Measurements from ENCODE around the gene LSM4.

DNA sequence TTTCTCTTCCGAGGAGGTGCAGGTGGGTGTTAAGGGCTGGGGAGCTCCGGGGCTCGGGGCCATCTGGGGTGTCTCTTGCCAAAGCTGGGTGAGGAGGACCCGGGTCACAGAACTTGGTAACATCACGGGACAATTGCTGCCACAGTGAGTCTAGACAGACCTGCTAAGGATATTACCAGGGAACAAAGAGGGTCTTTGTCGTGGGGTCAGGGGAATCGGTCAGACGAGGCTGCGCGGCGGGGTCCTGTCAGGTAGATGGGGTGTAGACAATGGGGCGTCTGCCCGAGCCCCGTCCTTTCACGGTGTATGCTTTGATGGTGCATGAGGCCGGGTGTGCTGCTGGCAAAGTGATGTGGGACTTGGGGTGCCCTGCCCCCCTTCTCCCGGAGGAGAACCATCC, 25.3 kb upstream of the LSM4 start:
- TF ChIP-seq, protein P1, sequence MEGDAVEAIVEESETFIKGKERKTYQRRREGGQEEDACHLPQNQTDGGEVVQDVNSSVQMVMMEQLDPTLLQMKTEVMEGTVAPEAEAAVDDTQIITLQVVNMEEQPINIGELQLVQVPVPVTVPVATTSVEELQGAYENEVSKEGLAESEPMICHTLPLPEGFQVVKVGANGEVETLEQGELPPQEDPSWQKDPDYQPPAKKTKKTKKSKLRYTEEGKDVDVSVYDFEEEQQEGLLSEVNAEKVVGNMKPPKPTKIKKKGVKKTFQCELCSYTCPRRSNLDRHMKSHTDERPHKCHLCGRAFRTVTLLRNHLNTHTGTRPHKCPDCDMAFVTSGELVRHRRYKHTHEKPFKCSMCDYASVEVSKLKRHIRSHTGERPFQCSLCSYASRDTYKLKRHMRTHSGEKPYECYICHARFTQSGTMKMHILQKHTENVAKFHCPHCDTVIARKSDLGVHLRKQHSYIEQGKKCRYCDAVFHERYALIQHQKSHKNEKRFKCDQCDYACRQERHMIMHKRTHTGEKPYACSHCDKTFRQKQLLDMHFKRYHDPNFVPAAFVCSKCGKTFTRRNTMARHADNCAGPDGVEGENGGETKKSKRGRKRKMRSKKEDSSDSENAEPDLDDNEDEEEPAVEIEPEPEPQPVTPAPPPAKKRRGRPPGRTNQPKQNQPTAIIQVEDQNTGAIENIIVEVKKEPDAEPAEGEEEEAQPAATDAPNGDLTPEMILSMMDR (IDR thresholded peaks at IDR 0.05; ENCODE audit: low read depth, low read length, poor library complexity, severe bottlenecking): no peak
- TF ChIP-seq EZH2phosphoT487 (IDR thresholded peaks at IDR 0.05; ENCODE audit: borderline replicate concordance, low read length): no peak
